K562 (cell line): ENCODE measurements around the gene MYO3A. TPM values are rescaled to one million over a fixed set of nuclear protein-coding genes. Genes with fewer than 3 reads are reported as not detected.

Source experiments
- ATAC-seq: fragments of 200-7000 bp; cut with Tn5 transposase; 3 replicates; pipeline ENCODE4 v1.9.1; 2020; ENCODE audit warnings: moderate library complexity
- BruUV-seq: library from RNA; stranded (reverse); fragments of 400-500 nt; replicated peaks from 2 replicates; lab custom pipeline; 2021; lab: Mats Ljungman, UMichigan
- CTCF ChIA-PET: fragments of 300-600 bp; formaldehyde crosslinking; extraction: SDS; loops from one replicate; lab custom pipeline; 2021; ENCODE audit warnings: low intra/inter-chr PET ratio; lab: Yijun Ruan, JAX
- POLR2A ChIA-PET: fragments of 300-600, 350-650 bp; sonication (Branson Sonifier 250); formaldehyde crosslinking; extraction: SDS; loops from one replicate; lab custom pipeline; 2021; ENCODE audit warnings: antibody characterized with exemption, inconsistent platforms; lab: Yijun Ruan, JAX
- DNase-seq, 4 experiments: peaks; one replicate each; pipeline versions ENCODE4 v3.0.0 to v3.0.0-alpha.2; 2011 to 2018; ENCODE audit warnings: low spot score in 3 of 4, mixed read lengths in 3 of 4; ENCODE audit errors: extremely low read depth in 1 of 4
- FAIRE-seq: peaks from 2 replicates; lab custom pipeline; 2011; peaks lifted over from hg19 to GRCh38; lab: Jason Lieb, UNC
- H2AFZ ChIP-seq: 2 replicates; pipeline ENCODE4 v1.6.0; 2011; ENCODE audit warnings: low read depth, low read length, control low read depth, inconsistent platforms
- H3K27ac ChIP-seq: fragments of 200-600 bp; 3 replicates; pipeline ENCODE4 v1.8.0; 2011; ENCODE audit warnings: low read depth, mild to moderate bottlenecking, control low read depth, inconsistent platforms, low read length, moderate library complexity, mixed read lengths; ENCODE audit errors: extremely low read depth
- H3K27me3 ChIP-seq, 2 experiments: fragments of 300-600 bp in 1 of 2; 2 replicates in 1 of 2; 3 replicates in 1 of 2; pipeline versions ENCODE4 v1.6.0 to v1.8.0; 2011; ENCODE audit warnings: inconsistent platforms in 2 of 2, low read length in 2 of 2, mild to moderate bottlenecking in 1 of 2, mixed read lengths in 1 of 2, moderate library complexity in 1 of 2; ENCODE audit not compliant: control insufficient read depth in 2 of 2, insufficient read depth in 2 of 2
- H3K36me3 ChIP-seq: fragments of 300-600 bp; 3 replicates; pipeline ENCODE4 v1.8.0; 2011; ENCODE audit warnings: mild to moderate bottlenecking, low read length, inconsistent platforms; ENCODE audit not compliant: control insufficient read depth, insufficient read depth
- H3K4me1 ChIP-seq, 2 experiments: fragments of 200-600 bp in 1 of 2; replicated peaks in 1 of 2; 2 replicates in 1 of 2; 3 replicates in 1 of 2; pipeline versions ENCODE4 v1.5.1 to v1.8.0; 2011; ENCODE audit warnings: inconsistent platforms in 2 of 2, low read length in 2 of 2, mild to moderate bottlenecking in 1 of 2, mixed read lengths in 1 of 2, moderate library complexity in 1 of 2; ENCODE audit not compliant: control insufficient read depth in 2 of 2, insufficient read depth in 2 of 2
- H3K4me2 ChIP-seq: 2 replicates; pipeline ENCODE4 v1.6.1; 2011; ENCODE audit warnings: low read length, control low read depth, inconsistent platforms, mixed read lengths; ENCODE audit not compliant: insufficient read depth
- H3K4me3 ChIP-seq: fragments of 200-600 bp; sonication (generic), shearing (Covaris generic); 2 replicates; pipeline ENCODE4 v1.5.1; 2016; ENCODE audit warnings: control low read depth, inconsistent platforms
- H3K79me2 ChIP-seq: fragments of 200-600 bp; 3 replicates; pipeline ENCODE4 v1.8.0; 2011; ENCODE audit warnings: low read length, inconsistent platforms; ENCODE audit not compliant: control insufficient read depth, insufficient read depth
- H3K9ac ChIP-seq, 2 experiments: 2 replicates each; pipeline versions ENCODE4 v1.6.0 to v1.6.1; 2011; ENCODE audit warnings: low read depth in 2 of 2, low read length in 2 of 2, control low read depth in 1 of 2, inconsistent platforms in 1 of 2, mild to moderate bottlenecking in 1 of 2, mixed read lengths in 1 of 2; ENCODE audit not compliant: insufficient read depth in 1 of 2
- H3K9me1 ChIP-seq: one replicate; pipeline ENCODE4 v1.6.0; 2011; ENCODE audit warnings: inconsistent platforms, mild to moderate bottlenecking, low read length, moderate library complexity; ENCODE audit not compliant: control insufficient read depth, insufficient read depth
- H3K9me3 ChIP-seq: replicated peaks from 2 replicates; pipeline ENCODE4 v1.5.1; 2011; ENCODE audit warnings: low read depth, low read length, inconsistent platforms; ENCODE audit not compliant: control insufficient read depth, insufficient read depth
- H4K20me1 ChIP-seq: replicated peaks from 2 replicates; pipeline ENCODE4 v1.6.1; 2011; ENCODE audit warnings: low read length, inconsistent platforms, mixed read lengths; ENCODE audit not compliant: control insufficient read depth, insufficient read depth
- ARHGAP35 ChIP-seq: fragments of 450-650 bp; IDR thresholded peaks from 2 replicates; pipeline ENCODE4 v1.6.1; 2018; ENCODE audit not compliant: partially characterized antibody
- BMI1 ChIP-seq: fragments of 150-350 bp; IDR thresholded peaks from 2 replicates; pipeline ENCODE4 v1.6.1; 2014; ENCODE audit warnings: low read length
- CREBBP ChIP-seq: IDR thresholded peaks from one replicate; pipeline ENCODE4 v1.6.1; 2012; ENCODE audit warnings: low read depth, mild to moderate bottlenecking, control low read depth, inconsistent platforms, low read length
- ETV1 ChIP-seq: fragments of 450-650 bp; conservative IDR thresholded peaks from 2 replicates; pipeline ENCODE4 v1.6.1; 2016; ENCODE audit warnings: missing genetic modification characterization, control low read depth, low read depth, missing compliant biosample characterization
- HMG20B ChIP-seq: fragments of 250-450 bp; sonication (Bioruptor Pico); IDR thresholded peaks from 2 replicates; pipeline ENCODE4 v1.5.0; 2021; ENCODE audit warnings: mild to moderate bottlenecking
- MAFF ChIP-seq: IDR thresholded peaks from 2 replicates; pipeline ENCODE4 v1.6.1; 2012; ENCODE audit warnings: low read length, improper control_type of control experiment
- NCOR1 ChIP-seq: fragments of 450-650 bp; IDR thresholded peaks from 2 replicates; pipeline ENCODE4 v1.6.1; 2016; ENCODE audit warnings: mild to moderate bottlenecking, moderate library complexity
- RBM14 ChIP-seq: fragments of 200-400 bp; formaldehyde crosslinking; IDR thresholded peaks from 2 replicates; pipeline ENCODE4 v1.6.1; 2018; ENCODE audit warnings: low read depth, mild to moderate bottlenecking, low read length, moderate library complexity, borderline replicate concordance; ENCODE audit not compliant: insufficient read depth
- SMARCA4 ChIP-seq: fragments of 450-650 bp; IDR thresholded peaks from 2 replicates; pipeline ENCODE4 v1.6.1; 2016
- SREBF2 ChIP-seq: sonication (generic); formaldehyde crosslinking; IDR thresholded peaks from 2 replicates; pipeline ENCODE4 v1.4.0; 2020; ENCODE audit warnings: mild to moderate bottlenecking, missing genetic modification reagents
- TAL1 ChIP-seq: fragments of 450-650 bp; IDR thresholded peaks from 2 replicates; pipeline ENCODE4 v1.6.1; 2016; ENCODE audit warnings: mild to moderate bottlenecking
- TEAD1 ChIP-seq, 2 experiments: fragments of 450-650 bp in 1 of 2; sonication (generic) in 1 of 2; formaldehyde crosslinking; IDR thresholded peaks; 2 replicates each; pipeline versions ENCODE4 v1.4.0 to v1.8.0; 2020 to 2022; ENCODE audit warnings: mild to moderate bottlenecking in 2 of 2, missing genetic modification reagents in 1 of 2
- TEAD4 ChIP-seq, 2 experiments: sonication (generic) in 1 of 2; formaldehyde crosslinking in 1 of 2; IDR thresholded peaks; 2 replicates each; pipeline versions ENCODE4 v1.6.1 to v1.8.0; 2012 to 2022; ENCODE audit warnings: borderline replicate concordance in 1 of 2, inconsistent platforms in 1 of 2, low read length in 1 of 2, mild to moderate bottlenecking in 1 of 2, missing genetic modification reagents in 1 of 2
- ZNF384 ChIP-seq: IDR thresholded peaks from 2 replicates; pipeline ENCODE4 v1.6.1; 2012; ENCODE audit warnings: low read depth, low read length, improper control_type of control experiment
- ZNF586 ChIP-seq: fragments of 450-650 bp; formaldehyde crosslinking; conservative IDR thresholded peaks from 2 replicates; pipeline ENCODE4 v1.4.0; 2020; ENCODE audit warnings: mild to moderate bottlenecking, moderate library complexity
- ZNF778 ChIP-seq: fragments of 450-650 bp; formaldehyde crosslinking; IDR thresholded peaks from 2 replicates; pipeline ENCODE4 v1.4.0; 2020; ENCODE audit warnings: mild to moderate bottlenecking, moderate library complexity
- WGBS: fragments of 100-300 bp; shearing (Covaris generic); methylation state at CpG from one replicate; pipeline ENCODE4 v1.1.6; 2016; ENCODE audit warnings: low coverage, mixed read lengths; ENCODE audit not compliant: insufficient coverage; ENCODE audit errors: missing lambda C conversion rate; 5-methylcytosine and 5-hydroxymethylcytosine counted together
- in situ Hi-C: fragments of 300-500 bp; cut with MboI; formaldehyde crosslinking; loops from 4 replicates; pipeline ENCODE4 v1.15.0; 2018; ENCODE audit warnings: inconsistent platforms, mixed read lengths
- intact Hi-C: fragments of 100-400 bp; cut with micrococcal nuclease; formaldehyde crosslinking; loops from 2 replicates; pipeline ENCODE4 v1.14.2; 2022
- polyA plus RNA-seq, 8 experiments: library from polyadenylated mRNA; depleted of rRNA in 4 of 8; stranded (reverse) in 5 of 8; unstranded in 3 of 8; fragments of >200 nt; fragmentation: Nextera tagmentation in 2 of 8; fragmentation: Illumina TruSeq in 1 of 8; extraction: Ambion mirVana in 2 of 8; extraction: Trizol in 1 of 8; gene quantifications; 2 replicates each; pipeline versions ENCODE4 v1.2.1 to v1.2.3, GENCODE V29; 2011 to 2014; ENCODE audit warnings: inconsistent platforms in 1 of 8, missing spikeins in 1 of 8
- total RNA-seq, 7 experiments: library from RNA; depleted of rRNA in 6 of 7; stranded (reverse); fragments of >200 nt in 6 of 7; fragmentation: Illumina TruSeq in 2 of 7; extraction: Trizol in 2 of 7; gene quantifications; 2 replicates each; pipeline versions ENCODE4 v1.2.1 to v1.2.3, GENCODE V29; 2011 to 2021; ENCODE audit warnings: low replicate concordance in 1 of 7
- TF ChIP-seq, protein P1 (sequence below): sonication (generic); formaldehyde crosslinking; IDR thresholded peaks from 2 replicates; pipeline ENCODE4 v1.8.1; 2023; ENCODE audit warnings: mild to moderate bottlenecking, missing genetic modification reagents, moderate library complexity
- TF ChIP-seq, protein P2 (sequence below): fragments of 250-450 bp; sonication (Bioruptor Pico); IDR thresholded peaks from 2 replicates; pipeline ENCODE4 v1.5.0; 2020; ENCODE audit warnings: mild to moderate bottlenecking, borderline replicate concordance

The MYO3A gene
- total and polyA plus RNA-seq, 9 of the 15 experiments (the other 6 are each of a cell fraction or from before 2014, with no cell fraction given) = not detected

DNA sequence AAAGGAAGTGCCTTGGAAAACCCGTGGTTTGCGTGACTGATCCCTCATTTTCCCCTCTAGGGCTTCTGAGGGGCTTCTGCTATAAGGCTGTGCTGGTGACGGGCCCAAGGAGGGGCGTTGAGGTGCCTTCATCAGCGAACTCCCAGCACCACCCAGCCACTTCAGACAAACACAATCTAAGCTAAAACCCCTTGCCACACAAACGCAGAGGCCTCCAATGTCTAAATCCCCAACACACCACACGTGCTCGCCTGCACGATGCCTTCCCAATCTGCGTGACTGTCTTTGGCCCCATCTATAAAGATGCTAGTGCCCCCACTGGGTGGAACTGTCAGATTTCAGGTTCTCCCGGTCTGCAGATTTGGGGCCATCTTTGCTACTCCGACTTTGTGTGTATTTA lies 278.5 kb downstream of the MYO3A start (continued):
- TF ChIP-seq ZNF384 = no peak
- no peak for TF ChIP-seq HMG20B (CRISPR knock-in tag)
- TF ChIP-seq SREBF2 (CRISPR knock-in tag) = no peak

DNA sequence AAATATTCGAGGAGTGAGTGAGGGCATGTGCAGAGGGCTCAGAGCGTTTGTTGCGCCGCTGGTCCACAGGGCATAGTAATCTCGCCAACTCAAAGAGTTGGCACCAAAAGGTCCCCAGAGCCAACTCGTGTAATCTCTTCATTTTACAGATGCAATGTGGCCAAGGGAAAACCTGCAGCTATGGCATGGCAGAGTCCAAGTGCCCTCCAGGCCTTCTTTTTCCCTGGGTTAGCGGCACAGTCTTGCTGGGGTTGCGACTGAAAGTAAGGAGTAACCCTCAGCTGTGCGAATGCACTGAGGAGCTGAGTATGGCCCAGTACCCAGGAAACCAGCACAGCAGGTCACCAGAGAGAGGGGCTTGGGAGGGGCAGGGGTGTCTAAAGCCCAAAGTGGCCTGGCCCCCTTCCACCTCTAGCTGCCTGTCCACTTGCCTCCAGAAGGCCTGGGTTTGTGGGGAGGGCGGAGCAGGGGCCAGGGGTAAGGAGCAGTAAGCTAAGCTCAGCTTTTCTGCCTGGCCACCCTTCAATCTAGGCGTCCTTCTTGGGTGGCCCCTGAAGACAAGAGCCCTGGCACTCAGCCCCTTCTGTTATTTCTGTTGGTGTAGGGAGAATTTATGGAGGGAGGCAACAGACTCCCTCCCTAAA lies 279.2 kb downstream of the MYO3A start:
- no peaks in the 10 kb centered on the region for H4K20me1 ChIP-seq
- in situ Hi-C loops (no loop called here), intact Hi-C loops (no loop called here)
- H3K9me1 ChIP-seq = no peaks in the 10 kb centered on the region
- POLR2A ChIA-PET = interaction anchor here (0.6 kb wide), 1 partner anchor 31 kb away, joined by 3 read pairs; no protein-coding TSS in a partner anchor
- no peak overlapping the region for H3K27ac ChIP-seq
- H3K4me3 ChIP-seq = no peak overlapping the region
- BruUV-seq = no TSS peak
- H3K4me2 ChIP-seq = no peak overlapping the region
- H3K27me3 ChIP-seq = peaks cover 25 to 64% of the 10 kb centered on the region in 2 experiments; a peak in 3 of 5 replicates
- H3K4me1 ChIP-seq = peaks cover 0 to 13% of the 10 kb centered on the region in 2 experiments; a peak in 1 of 5 replicates
- ATAC-seq (no peak), FAIRE-seq (no peak), DNase-seq (no peak)
- no peaks in the 10 kb centered on the region for H3K79me2 ChIP-seq
- H3K36me3 ChIP-seq = no peaks in the 10 kb centered on the region
- H3K9me3 ChIP-seq = no peaks in the 10 kb centered on the region
- WGBS = 2% methylated on average over 9 of the region's 11 CpGs
- no peak overlapping the region for H3K9ac ChIP-seq
- no peak overlapping the region for H2AFZ ChIP-seq
- CTCF ChIA-PET = no interaction called here
- TF ChIP-seq TEAD4 (IDR thresholded peaks at IDR 0.05; ENCODE audit: low read length) = no peak
- TF ChIP-seq TEAD4 (CRISPR knock-in tag; IDR thresholded peaks at IDR 0.05; ENCODE audit: borderline replicate concordance) = no peak
- no peak for TF ChIP-seq CREBBP
- TF ChIP-seq NCOR1 = no peak
- TF ChIP-seq MAFF = no peak
- no peak for TF ChIP-seq RBM14
- TF ChIP-seq BMI1 = no peak
- TF ChIP-seq ZNF778 = no peak
- no peak for TF ChIP-seq SMARCA4
- TF ChIP-seq, protein P1, sequence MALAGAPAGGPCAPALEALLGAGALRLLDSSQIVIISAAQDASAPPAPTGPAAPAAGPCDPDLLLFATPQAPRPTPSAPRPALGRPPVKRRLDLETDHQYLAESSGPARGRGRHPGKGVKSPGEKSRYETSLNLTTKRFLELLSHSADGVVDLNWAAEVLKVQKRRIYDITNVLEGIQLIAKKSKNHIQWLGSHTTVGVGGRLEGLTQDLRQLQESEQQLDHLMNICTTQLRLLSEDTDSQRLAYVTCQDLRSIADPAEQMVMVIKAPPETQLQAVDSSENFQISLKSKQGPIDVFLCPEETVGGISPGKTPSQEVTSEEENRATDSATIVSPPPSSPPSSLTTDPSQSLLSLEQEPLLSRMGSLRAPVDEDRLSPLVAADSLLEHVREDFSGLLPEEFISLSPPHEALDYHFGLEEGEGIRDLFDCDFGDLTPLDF = no peak
- TF ChIP-seq TAL1 = no peak
- TF ChIP-seq TEAD1 (CRISPR knock-in tag; IDR thresholded peaks at IDR 0.05) = no peak
- no peak for TF ChIP-seq ARHGAP35
- no peak for TF ChIP-seq ZNF586 (CRISPR knock-in tag)
- TF ChIP-seq ETV1 (tag) = no peak
- TF ChIP-seq, protein P2, sequence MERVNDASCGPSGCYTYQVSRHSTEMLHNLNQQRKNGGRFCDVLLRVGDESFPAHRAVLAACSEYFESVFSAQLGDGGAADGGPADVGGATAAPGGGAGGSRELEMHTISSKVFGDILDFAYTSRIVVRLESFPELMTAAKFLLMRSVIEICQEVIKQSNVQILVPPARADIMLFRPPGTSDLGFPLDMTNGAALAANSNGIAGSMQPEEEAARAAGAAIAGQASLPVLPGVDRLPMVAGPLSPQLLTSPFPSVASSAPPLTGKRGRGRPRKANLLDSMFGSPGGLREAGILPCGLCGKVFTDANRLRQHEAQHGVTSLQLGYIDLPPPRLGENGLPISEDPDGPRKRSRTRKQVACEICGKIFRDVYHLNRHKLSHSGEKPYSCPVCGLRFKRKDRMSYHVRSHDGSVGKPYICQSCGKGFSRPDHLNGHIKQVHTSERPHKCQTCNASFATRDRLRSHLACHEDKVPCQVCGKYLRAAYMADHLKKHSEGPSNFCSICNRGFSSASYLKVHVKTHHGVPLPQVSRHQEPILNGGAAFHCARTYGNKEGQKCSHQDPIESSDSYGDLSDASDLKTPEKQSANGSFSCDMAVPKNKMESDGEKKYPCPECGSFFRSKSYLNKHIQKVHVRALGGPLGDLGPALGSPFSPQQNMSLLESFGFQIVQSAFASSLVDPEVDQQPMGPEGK (CRISPR knock-in tag) = no peak
